ENCODE results near the gene SCARB1.

- TF ChIP-seq, protein P1, sequence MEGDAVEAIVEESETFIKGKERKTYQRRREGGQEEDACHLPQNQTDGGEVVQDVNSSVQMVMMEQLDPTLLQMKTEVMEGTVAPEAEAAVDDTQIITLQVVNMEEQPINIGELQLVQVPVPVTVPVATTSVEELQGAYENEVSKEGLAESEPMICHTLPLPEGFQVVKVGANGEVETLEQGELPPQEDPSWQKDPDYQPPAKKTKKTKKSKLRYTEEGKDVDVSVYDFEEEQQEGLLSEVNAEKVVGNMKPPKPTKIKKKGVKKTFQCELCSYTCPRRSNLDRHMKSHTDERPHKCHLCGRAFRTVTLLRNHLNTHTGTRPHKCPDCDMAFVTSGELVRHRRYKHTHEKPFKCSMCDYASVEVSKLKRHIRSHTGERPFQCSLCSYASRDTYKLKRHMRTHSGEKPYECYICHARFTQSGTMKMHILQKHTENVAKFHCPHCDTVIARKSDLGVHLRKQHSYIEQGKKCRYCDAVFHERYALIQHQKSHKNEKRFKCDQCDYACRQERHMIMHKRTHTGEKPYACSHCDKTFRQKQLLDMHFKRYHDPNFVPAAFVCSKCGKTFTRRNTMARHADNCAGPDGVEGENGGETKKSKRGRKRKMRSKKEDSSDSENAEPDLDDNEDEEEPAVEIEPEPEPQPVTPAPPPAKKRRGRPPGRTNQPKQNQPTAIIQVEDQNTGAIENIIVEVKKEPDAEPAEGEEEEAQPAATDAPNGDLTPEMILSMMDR (tag by site-specific recombination; IDR thresholded peaks at IDR 0.05), result no peak
- no peak for TF ChIP-seq ZFP41 (tag by site-specific recombination; IDR thresholded peaks at IDR 0.05; ENCODE audit: borderline replicate concordance)
- no peak for TF ChIP-seq ZEB2 (tag by site-specific recombination; IDR thresholded peaks at IDR 0.05)
- no peak for TF ChIP-seq ZNF23 (tag by site-specific recombination; IDR thresholded peaks at IDR 0.05; ENCODE audit: borderline replicate concordance)
- no peak for TF ChIP-seq KLF16 (tag by site-specific recombination; IDR thresholded peaks at IDR 0.05)
- no peak for TF ChIP-seq ZSCAN4 (tag by site-specific recombination; IDR thresholded peaks at IDR 0.05)
- TF ChIP-seq KLF10 (tag by site-specific recombination; IDR thresholded peaks at IDR 0.05), result no peak
- TF ChIP-seq KLF8 (tag by site-specific recombination; IDR thresholded peaks at IDR 0.05), result no peak
- TF ChIP-seq ZBTB44 (tag by site-specific recombination; IDR thresholded peaks at IDR 0.05), result no peak
- TF ChIP-seq ZIC2 (tag by site-specific recombination; IDR thresholded peaks at IDR 0.05), result no peak
These were observed 95.1 kb downstream of the SCARB1 start for GRCh38 chr12:124768452-124769162.
